MM.1S (cell line): Measurements from ENCODE around the gene SMIM13.

Source experiments
- EZH2 ChIP-seq: fragments of 300-600 bp; sonication (generic); optimal IDR thresholded peaks from 2 replicates; pipeline ENCODE3; 2017; ENCODE audit warnings: low read depth, mild to moderate bottlenecking, antibody characterized with exemption, low read length, mixed read lengths
- EZH2phosphoT487 ChIP-seq: fragments of 300-600 bp; sonication (generic); IDR thresholded peaks from 2 replicates; pipeline ENCODE4 v1.6.1; 2018; ENCODE audit warnings: antibody characterized with exemption, low read length

DNA sequence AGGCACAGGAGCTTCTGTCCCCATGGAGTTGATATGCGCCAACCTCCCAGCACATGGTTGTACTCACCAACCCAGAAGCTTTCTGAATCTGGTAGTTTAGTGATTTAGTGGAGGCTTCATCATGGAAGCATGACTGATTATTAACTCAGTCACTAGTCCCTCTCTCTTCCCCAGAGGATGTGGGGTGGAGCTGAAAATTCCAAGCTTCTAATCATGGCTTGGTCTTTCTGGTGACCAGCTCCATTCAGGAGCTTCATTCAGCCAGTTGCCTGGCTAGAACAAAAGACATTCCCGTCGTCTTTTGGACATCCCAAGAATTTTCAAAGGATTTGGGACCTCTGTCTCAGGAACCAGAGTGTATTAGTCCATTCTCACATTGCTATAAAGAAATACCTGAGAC is 13.3 kb upstream of the SMIM13 start:
- TF ChIP-seq EZH2, result no peak
- TF ChIP-seq EZH2phosphoT487, result no peak
